NCI-H2227 treated with DMSO at 0.1 percent for 48 hours (cell line): ENCODE data around the gene FHIT.

Experiments used
- DNase-seq: peaks from one replicate; lab custom pipeline; 2025; lab: John Stamatoyannopoulos, UW

The FHIT gene

DNA sequence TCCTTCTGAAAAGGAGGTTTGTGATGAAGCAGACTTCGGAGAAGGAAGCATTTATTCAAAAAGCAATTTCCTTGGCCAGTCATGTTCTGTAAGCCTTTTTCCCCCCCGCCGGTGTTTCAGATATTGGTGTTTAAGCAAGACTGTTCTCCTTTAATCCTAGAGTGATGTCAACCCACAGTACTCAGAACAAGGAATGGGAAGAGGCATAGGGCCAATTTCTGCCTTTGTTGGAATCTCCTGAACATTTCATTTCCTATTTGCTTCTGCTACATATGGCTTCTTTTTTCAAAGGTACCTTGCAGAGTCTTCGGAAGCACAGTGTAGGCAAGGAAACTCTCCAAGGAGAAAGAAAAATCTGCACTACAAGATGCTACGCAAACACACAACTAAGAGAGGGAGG lies 1488.3 kb downstream of the FHIT start:
- DNase-seq: no peak

DNA sequence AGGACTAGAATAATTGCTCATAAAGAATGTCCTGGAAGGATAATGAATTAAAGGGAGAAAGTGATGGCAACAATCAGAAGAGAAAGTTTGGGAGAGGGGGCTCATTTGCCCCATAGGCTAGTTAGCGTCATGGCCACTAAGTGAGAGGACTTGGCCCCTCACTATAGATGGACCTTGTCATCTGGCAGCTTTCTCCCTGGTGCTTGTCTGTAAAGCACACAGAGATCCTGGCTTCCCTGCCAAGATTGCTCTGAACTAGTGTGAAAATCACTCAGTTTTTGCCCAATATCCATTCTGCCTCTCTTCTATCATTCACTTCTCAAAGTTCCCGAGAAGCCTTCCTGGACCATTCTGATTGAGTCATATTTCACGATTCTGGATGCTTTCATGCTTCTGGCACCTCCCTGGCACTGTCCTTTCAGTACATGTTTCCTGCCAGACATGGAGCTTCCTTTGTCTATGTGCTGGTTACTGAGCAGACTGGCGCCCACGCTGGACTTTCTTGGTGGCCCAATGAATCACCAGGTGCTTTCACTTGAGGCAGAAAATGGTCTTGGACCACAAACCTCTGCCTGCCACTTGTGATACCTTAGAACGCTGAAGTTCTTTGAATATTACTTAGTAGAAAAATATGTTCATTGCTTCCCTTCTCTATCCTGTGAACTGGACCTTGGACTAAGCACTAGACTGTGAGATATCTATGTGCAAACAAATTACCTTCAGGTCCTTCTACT lies 1491.8 kb downstream of the FHIT start:
- DNase-seq: no peak

DNA sequence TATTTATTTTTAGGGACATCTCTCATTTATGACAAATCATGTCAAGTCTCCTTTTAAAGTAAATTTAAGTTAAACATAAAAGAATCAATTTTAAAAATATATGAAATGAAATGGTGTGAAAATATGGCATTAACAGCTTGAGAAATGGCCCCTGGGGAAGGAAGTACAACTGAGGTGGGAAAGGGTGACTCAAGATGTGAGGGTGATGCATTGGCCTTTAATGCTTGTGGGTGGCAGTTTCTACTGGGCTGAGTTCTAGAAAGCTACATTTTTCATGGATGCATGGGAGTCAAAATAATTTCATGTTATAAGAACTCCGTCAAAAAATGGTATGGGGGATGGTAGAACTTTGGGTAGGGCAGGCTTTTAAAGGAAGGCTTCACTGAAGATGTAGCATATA lies 1492.6 kb downstream of the FHIT start:
- DNase-seq: no peak

DNA sequence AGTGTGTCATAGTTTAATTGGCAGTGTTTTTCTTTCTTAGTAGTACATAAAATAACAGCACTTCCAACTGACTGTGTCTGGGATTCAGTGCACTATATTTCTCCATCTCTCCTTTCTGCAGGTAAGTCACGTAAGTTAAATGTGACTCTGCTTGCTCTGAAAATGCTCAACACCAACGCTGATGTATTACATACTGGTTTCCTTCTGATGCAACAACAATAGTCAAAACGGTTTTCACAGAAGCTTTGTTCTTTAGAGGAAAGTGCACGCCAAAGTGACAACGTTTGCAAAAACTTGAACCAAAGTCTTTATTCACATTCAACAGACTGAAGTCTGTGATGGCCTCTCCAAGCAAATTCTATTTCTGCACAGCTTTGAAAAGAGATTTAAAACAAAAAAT lies 1494.3 kb downstream of the FHIT start:
- DNase-seq: no peak

DNA sequence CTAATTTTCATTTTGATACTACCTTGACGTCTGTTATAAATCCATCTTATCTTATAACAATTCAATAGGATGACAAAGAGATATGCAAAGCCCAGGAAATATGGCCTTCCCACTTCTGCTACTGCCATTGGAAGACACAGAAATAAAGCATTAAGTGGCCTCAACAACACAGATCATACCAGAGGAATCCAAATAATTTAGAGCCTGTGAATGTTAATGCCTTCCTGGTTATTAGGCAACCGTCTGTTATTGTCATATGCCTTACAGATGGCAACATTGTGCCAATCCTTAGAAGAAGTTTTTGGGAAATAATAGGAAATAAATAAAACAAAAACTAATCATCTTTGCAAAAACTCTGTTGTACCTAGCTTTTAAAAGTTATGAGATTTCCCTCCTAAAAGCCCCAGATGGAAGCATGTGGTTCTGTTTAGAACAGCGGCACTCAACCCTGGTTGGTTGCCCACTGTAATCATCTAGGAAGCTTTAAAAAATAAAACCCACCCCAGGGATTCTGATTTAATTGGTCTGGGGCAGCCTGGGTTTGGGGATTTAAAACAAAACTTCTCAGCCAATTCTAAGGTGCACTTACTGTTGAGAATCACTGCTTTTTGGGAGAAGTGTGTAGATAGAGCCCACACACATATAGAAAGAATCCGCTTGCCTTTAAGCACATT lies 1496.7 kb downstream of the FHIT start:
- no peak for DNase-seq

DNA sequence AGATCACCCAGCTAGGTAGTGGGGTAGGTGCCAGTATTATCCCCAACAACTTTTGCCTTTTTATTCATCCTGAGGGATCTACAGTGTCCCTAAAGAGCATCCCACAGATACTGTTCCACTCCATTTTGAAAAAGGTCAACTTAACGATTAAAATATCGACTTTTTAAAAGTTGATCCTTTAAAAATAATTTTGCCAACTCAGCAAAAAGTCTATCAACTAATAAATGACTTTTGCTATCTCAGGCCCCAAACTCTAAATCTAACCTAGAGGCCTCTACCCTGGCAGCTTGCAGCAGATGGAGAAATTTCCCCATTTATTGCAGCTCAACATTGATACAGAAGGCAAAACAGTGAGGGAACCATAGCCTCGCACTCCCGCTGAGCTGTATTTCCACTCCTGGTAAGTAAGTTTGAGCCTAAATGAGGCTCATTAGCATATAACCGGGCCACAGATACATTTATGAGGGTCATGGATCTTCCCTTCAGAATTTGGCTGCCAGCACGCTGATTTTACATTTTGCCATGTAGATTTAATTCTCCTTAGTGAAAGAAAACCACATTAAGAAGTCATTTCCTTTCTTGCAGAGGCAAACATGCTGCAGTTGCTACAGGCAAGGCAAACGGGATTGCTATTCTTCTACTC lies 1497.3 kb downstream of the FHIT start:
- no peak for DNase-seq

DNA sequence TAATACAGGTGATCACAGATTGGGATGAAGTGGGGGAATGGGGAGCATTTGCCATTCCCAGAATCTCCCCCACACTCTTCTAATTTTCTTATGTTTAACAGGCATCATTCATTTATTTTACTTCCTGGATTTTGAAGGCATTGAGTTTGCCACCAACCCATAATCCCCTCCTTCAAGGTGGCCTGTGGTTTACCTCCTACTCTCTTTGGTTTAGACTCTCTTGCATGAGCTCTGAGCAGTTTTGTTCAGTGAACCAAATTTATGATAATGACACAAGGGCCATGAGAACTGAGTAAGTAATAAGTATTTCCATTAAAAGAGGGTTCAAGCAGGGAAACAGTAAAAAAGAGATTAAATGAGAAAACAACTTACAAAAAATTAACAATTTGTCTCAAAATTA lies 1498.3 kb downstream of the FHIT start:
- no peak for DNase-seq

DNA sequence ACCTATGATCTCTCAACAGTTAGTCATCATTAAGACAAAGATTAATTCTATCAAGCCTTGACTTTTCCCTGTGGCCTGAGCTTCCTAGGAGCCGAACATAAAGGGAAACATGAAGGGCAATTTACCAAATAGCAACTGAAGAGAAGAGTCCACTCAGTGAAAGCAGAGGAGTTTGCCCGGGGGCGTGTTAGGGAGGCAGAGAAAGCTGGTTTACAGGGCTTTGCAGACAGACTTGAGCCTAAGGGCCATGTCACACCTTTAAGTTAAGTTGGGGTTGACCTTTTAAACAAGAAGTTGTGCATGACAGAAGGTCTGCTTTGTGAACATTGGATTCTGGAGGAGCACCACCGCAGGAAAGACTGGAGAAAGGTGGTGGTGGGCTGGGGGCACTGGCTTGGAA lies 1499.6 kb downstream of the FHIT start:
- DNase-seq: no peak

DNA sequence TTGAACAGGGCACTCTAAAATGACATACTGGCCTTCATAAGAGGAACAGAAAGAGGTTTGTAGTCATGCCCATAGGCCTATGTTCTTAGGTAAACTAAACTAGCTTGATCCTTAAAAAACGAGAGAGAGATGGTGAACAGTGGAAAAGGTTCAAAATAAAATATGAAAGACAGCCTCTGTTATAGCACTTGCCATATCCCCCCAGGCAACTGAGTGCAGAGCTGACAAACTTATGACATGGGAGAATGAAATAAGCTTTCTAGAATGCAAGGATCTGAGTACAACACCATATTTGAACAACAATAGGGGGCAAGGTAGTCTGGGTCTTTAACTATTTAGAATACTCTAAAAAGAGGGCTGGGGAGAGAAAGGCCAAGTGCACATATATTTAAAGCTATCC lies 1500.9 kb downstream of the FHIT start:
- DNase-seq: no peak

DNA sequence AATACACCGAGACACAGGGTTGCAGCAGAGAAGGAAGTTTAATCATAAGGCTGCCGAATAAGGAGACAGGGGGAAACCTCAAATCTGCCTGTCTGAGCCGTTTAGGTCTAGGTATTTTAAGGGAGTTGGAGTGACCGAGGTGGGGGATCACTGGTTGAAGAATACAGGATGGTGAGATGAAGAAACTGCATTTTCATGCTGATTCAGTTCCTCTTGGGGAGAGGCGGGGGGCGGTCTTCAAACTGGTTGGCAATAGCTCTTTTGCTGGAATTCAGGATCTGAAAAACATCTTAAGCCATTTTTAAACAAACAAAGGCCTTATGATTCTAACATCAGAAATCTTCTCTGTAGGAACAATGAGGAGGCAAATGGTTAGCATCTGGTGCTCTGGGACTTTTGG lies 1502.0 kb downstream of the FHIT start:
- no peak for DNase-seq

DNA sequence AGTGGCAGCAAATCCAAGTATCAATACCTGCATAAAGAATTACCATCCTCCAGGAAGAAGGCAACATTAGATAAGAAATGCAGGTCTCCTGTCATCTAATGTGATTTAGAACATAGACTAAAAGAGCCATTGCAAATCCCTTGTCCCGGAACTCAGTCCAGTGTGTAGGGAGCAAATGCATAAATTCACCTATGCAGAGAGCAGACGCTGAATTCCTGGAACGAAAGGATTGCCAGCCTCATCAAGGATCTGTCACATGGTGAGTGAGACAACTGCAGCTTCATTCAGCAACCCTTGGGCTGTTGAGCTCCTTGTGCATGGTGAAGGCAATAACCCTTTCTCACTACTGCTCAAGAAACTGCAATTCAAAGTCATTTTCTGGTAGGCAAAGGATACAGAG lies 1504.7 kb downstream of the FHIT start:
- no peak for DNase-seq

DNA sequence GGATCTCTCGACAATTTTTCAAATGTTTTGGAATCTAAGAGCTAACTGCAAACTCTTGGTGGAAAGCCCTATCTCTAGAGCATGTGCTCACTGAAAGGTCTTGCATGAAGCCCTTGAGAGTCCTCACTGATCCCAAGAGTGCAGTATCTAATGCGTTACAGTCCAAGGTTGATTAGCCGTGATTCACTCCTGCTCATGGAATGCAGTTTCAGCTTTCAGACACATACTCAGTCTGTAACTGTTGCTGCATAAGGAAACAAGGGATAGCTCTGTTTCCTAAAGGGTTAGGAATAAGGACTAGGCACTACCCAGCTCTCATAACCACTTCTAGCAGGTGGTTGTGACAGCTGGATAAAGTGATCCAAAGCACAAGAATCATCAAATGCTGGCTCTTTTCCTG lies 1514.0 kb downstream of the FHIT start:
- no peak for DNase-seq

DNA sequence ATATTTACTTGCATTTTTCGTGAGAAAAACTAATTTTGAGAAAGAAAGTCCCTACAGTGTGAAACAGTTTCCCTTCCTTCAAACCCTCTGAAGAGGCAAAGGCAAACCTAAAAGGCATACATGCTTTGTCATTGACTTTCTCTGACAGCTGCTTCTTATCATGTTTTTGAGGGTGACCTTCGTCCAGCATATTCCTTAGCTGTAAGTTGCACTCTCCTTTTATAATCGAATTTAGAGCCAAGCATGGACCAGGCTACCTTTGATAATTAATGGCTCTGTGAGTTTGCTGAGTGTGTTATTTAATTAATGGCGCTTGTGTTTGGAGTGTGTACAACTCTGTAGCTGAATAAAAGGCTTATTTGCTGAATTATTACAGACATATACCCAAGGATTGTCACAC lies 1517.2 kb downstream of the FHIT start:
- no peak for DNase-seq

DNA sequence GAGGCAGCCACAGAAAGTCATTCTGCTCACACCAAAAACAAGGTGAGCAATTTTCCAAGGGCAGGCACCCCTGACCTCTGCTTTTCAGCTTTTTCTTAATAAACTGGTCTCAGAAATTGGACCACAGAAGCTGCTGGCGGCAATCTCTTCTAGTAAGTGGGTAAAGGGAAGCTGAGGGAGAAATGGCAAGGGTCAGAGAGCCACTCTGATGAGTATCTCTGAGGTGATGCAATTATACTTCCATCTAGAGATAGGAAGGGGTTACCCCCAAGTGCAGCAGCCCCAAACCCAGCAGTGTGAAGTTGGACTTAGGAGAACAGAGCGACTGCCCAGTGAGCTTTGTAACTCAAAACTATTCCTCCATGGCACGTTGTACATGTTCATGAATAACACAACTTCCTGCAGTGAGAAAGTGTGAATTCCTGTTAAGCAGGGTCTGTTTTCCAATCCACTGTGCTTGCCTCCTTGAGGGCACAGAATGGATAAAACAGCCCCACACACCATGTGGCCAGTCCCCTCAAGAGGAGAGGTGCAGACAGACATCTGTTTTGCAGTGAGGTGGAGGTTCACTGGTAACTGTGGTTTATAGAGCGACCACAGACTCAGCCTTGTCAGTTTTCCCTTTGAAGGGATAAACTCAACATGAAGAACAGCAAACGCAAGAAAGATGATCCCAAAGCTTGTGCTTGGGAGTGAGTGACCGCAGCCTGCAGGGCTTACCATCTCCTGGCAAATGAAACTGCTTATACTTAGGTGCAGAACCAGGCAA lies 1518.0 kb downstream of the FHIT start:
- DNase-seq: no peak

DNA sequence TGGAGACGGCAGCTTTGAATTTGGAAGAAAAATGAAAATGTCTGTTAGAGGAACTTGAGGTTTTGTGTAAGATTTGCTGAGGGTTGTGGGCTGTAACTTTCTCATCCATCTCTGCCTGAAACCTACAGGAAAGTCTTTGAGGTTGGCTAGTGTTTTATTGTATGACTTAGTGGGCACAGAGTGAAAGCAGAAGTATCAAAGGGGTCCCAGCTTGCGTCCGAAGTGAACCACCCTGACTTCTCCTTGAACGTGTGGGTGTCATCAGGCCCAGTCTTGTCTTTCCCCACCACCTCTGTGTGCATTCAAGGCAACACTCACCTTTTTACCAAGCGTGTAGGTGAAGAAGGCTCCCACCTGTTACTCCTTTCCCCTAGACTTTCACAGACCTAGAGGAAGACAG lies 1519.3 kb downstream of the FHIT start:
- no peak for DNase-seq

DNA sequence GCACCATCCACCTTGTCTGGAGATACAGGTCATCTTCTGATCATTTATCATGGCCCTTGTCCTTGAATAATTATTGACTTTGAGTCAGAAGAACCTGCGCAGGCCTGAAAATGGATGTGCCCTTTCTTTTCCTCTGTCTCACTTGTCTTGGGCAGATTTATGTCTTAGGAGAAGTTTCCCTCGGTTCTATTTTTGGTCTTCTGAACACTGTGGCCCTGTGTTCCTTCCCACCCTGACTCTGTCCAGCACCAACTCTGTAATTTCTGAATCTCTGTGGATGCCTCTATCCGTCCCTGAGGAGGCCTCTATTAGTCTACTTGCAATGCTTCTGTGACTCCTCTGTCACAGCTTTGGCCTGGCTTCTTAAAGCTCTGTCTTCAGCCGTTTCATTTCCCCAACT lies 1520.7 kb downstream of the FHIT start:
- DNase-seq: no peak

DNA sequence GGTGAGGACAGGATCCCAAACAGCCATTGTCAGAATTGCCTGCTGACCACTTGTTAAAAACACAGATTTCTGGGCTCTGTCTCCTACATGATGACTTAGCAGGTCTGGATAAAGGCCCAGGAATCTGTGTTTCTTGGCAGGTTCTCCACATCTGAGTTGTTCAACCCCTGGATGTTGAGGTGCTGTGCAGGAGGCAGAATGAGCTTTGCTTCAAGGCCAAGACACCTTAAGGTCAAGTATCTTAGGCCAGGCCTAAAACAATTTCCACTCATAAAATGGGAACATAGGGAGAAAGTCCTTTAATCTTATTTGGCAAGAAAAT lies 1522.7 kb downstream of the FHIT start:
- no peak for DNase-seq

DNA sequence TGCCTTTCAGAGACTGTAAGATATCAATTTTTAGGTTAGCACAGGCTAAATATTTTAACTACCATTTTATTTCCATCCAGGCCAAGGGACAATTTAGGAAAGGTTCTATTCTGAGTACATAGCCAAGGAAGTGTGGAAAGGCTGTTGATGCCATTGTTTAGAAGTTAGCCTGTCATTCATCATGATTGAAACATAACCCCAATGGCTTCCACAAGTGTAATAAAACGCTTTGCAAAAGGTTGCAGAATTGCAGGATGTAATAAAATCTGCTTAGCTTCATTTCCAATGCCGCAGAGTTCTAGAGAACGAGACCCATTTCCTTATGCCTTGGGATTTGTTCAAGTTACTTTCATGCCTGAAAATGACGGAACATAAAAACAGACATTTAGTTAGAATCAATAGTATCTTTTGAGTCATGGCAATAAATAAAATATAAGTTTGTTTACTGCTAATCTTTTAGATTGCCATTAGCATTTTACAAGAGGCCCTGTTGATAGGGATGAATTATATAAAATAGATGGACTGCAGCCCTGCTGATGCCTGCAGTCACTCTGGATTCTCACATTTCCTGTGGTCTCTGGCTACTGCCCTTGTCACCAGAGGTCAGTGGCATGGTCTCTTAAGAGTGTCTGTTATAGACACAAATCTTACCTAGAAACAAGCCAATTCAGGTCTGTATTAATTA lies 1523.2 kb downstream of the FHIT start:
- DNase-seq: no peak

DNA sequence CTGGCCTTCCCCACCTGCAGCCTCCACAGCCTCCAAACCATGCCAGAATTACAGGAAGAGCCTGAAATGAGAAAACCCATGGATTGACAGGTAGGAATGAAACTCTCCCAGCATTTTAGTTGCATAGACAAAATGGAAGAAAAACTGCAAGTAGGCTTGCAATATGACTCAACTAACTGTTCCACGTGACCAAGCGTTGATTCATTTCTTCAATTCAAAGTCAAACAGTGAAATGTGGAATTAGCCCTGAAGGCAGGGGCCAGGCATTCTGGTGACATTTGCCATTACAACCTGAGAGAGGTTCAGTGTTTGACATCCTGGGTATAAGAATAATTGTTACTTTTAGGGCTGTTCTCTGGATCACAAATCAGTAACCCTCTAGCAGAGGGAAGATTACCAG lies 1525.0 kb downstream of the FHIT start:
- DNase-seq: no peak

DNA sequence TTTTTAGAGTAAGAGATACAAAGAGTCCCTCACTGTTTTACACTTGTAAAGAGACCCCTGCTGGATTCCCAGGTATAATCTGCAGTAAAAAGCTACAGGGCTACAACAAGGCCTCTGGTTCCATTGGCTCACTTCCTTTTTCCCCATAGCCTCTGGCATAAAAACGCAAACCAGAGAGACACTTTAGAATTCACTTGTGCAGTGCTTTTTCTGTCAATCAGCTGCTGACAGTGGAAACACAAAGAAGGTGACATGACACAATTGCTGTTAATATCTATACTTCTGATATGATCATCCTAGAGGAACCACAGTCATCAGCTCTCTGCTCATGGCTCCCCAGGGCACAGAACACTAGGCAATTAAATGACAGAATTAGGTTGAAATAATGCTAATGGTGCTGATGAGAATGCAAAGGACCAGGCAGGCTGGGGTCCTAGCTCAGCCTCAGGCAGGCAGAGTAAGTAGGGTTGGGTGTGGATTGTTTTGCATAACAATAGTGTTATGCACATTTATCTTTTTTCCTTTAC lies 1533.5 kb downstream of the FHIT start:
- no peak for DNase-seq

DNA sequence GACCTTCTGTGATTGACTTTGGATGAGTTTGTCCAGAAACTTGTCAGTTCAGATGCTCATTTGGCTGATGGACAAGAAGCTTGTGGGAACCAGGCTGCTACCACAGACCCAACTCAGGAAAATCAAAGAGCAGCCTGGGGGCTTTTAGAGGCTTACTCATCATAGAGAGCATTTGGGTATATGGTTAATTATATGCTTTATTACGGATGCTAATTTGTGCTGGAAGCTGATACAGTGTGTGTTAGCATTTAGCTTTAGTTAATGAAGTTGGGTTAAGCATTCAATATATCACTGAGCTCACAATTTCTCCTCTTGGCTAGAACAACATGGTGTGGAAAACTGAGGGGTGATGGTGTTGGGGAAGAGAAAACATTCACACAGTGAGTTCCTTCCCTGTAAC lies 1537.2 kb downstream of the FHIT start:
- DNase-seq: no peak

DNA sequence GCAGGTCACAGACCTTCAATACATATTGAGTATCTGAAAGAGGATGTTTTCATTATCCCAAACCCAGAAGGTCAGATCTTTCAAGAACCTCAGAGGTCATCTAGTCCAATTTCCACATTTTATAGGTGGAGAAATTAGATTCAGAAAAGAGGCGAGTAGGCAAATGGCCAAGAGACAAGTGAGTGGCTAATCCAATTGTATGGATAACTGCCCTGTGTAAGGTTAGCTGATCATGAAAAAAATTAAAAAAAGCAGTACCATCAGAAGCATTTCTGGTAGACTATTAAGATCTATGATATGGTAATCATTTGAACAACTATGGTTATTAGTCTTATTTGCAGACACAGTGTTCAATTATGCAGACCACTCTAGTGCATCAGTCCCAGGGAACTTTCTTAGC lies 1540.7 kb downstream of the FHIT start:
- no peak for DNase-seq
